GM21576 (cell line): ENCODE measurements around the gene PTCD2.

Source experiments
- ATAC-seq: cut with Tn5 transposase; IDR thresholded peaks from one replicate; pipeline ENCODE4 v1.9.1; 2021; ENCODE audit warnings: mild to moderate bottlenecking, moderate library complexity; ENCODE audit not compliant: unreplicated experiment

PTCD2 gene

DNA sequence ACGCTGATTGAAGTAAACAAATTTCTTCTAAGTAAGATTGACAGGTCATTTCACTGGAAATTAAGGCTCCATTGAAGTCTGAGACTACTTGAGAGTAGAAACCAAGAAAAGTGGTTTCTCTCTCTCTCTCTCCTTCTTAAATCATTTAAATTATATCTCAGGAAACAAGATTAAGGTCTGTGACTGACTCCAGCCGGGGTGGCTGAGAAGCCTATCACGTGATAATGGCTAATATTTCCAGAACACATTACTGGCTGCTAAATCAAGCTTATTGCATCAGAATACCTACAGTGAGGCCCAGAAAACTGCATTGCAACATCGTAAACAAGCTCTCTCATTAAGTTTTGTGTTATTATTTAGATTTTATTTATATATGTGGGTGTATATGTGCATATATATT, 88.4 kb downstream of the PTCD2 start:
- ATAC-seq: no peak

DNA sequence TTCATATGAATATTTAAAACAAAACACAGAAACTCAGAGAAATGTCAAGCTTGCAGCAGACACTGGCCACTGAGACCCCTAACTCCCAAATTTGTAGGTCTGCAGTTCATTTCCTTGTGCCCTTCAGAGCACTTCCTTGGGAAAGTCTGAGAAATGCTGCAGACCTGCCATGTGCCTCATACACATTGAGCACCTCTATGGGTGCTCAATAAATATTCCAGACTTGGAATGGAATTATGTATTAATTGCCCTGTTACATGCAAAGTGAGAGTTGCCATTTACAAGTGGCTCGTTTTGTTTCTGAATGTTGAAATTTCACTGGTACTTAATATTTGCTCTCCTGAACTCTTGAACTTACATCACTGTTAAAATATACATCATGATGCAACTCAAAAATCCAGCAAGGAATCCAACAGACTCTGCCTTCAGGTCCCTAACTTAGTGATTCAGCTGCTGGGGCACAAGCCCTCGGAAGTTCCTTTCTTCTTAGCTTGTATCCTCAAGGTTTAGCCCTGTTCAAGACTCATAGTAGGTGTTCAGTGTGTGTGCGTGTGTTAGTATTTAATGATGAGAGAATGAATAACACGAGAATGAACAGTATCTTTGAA, 90.6 kb downstream of the PTCD2 start:
- no peak for ATAC-seq

GRCh38 chr5:72412283-72413055, 92.3 kb downstream of the PTCD2 start:
- no peak for ATAC-seq

DNA sequence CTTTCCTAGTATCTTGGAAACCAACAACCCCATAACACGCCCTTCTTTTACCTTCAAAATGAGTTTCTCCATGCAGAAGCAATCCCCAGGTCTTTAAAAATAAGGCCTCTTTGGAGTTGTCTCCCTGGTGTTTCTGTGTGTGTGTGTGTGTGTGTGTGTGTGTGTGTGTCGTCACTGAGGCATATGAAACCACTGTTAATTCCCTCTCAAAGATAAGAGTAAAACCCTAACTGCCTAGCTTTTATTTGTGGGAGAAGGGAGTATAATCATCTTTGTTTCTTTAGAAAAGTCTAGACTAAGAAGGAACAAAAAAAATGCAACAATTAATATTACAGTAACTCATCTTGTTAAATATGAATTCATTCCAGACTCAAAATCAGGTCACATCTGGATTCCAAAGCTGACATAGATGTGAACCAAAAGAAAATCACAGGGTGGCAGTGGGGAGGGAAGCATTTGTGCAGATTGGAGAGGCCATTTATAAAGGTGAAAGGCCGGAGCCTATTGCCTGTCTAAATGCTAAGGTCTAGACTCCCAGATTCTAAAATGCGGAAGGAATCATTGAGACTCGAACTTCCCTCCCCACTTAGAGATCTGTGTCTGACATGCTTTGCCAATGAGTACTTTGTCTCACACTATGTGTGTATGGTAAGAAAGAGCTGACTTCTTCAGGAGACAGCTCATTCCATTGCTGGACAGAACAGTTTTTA, 95.6 kb downstream of the PTCD2 start:
- no peak for ATAC-seq

DNA sequence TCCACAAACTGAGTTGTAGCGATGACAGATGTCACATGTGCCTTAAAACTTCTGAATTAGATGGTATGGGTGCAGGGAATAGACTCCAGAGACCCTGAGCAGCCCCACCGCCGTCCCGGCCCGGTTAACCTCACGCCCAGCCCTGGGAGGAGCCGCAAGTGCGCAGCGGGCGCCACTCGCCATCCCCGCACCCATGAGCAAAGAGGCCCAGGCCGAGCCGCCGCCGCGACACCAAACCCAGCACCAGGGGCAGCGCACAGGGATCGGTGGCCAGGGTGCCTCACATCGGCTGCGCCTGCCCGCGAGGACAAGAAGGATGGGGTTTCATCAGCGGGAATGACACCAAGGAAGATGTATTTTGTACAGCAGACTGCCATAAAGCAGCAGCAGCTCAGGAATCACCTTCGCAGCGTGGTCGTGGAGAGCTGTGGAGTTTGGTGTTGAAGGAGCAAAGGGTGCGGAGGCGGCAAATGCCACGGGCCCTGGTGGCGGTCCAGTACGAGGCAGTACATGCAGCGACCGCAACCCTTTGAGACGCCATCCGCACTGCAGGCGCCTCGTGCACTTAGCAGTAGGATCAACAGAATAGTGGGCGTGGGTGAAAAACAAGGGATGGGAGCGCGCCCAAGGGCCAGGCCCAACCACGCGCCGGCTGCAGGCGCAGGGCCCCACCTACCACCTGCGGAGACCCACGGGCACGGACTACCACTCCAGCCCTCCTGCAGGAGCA, 97.3 kb downstream of the PTCD2 start:
- no peak for ATAC-seq
